RWPE1 (cell line): ENCODE measurements around the gene FAM180A.
"Not testable (repeated sequence)": the region's sequence is repeated elsewhere in the genome, so short reads cannot be mapped to it uniquely, and the experiment has no call there.

ENCODE experiments used
- CTCF ChIA-PET: fragments of 350-600 bp; sonication (Branson Sonifier 250); formaldehyde crosslinking; extraction: SDS; loops from one replicate; lab custom pipeline; 2021; lab: Yijun Ruan, JAX
- POLR2A ChIA-PET: fragments of 400-600 bp; formaldehyde crosslinking; extraction: SDS; loops from one replicate; lab custom pipeline; 2020; ENCODE audit warnings: antibody characterized with exemption; ENCODE audit not compliant: low non-redundant PET; lab: Yijun Ruan, JAX
- DNase-seq: peaks from one replicate; pipeline ENCODE4 v3.0.0; 2012; ENCODE audit warnings: low spot score
- H3K27ac ChIP-seq: fragments of 450-650 bp; 2 replicates; pipeline ENCODE4 v1.5.1; 2017
- TF ChIP-seq, protein P1 (sequence below): fragments of 450-650 bp; conservative IDR thresholded peaks from 2 replicates; pipeline ENCODE4 v1.5.1; 2017; ENCODE audit warnings: low read depth, mild to moderate bottlenecking

The FAM180A gene

DNA sequence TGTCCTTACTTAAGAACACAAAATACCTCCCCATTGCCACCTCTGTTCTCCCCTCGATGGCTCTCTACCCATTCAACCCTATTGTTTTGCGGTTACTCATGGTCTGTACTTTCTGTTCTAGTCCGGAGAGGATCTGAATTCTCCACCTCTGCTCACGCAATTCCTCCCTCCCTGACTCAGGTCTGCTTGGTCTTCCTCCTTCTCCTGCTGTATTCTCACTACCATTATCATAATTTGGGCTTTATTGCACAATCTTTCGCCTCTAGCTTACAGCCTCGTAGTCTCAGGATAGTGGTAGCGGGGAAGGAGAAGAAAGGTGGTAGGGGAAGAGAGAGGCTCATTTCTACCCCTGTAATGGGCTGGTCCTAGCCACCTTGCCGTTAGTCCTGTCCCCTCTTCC, 35.4 kb upstream of the FAM180A start:
- no peak overlapping the region for H3K27ac ChIP-seq
- ChIA-PET POLR2A (no interaction called here), CTCF (no interaction called here)
- TF ChIP-seq, protein P1, sequence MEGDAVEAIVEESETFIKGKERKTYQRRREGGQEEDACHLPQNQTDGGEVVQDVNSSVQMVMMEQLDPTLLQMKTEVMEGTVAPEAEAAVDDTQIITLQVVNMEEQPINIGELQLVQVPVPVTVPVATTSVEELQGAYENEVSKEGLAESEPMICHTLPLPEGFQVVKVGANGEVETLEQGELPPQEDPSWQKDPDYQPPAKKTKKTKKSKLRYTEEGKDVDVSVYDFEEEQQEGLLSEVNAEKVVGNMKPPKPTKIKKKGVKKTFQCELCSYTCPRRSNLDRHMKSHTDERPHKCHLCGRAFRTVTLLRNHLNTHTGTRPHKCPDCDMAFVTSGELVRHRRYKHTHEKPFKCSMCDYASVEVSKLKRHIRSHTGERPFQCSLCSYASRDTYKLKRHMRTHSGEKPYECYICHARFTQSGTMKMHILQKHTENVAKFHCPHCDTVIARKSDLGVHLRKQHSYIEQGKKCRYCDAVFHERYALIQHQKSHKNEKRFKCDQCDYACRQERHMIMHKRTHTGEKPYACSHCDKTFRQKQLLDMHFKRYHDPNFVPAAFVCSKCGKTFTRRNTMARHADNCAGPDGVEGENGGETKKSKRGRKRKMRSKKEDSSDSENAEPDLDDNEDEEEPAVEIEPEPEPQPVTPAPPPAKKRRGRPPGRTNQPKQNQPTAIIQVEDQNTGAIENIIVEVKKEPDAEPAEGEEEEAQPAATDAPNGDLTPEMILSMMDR = no peak
- no peak for DNase-seq

DNA sequence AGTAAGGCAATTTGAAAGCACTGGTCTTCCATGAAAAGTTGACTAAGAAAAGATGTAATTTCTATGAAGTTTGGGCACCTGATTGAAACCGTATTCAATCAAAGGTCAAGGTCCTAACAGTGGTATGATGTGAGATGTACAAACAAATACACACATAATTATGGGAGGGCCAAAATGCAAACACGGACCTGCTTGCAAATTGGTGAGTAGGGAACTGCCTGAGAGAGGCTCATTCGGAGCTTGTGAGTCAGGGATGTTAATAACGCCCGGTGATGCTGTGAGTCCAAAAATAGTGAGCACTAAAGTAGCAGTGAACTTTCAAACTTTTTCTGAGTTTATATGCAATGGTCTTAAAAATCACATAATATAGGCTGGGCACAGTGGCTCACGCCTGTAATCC, 34.2 kb upstream of the FAM180A start:
- ChIA-PET CTCF (no interaction called here), POLR2A (no interaction called here)
- no peak for DNase-seq
- TF ChIP-seq, protein P1 = no peak
- no peak overlapping the region for H3K27ac ChIP-seq

DNA sequence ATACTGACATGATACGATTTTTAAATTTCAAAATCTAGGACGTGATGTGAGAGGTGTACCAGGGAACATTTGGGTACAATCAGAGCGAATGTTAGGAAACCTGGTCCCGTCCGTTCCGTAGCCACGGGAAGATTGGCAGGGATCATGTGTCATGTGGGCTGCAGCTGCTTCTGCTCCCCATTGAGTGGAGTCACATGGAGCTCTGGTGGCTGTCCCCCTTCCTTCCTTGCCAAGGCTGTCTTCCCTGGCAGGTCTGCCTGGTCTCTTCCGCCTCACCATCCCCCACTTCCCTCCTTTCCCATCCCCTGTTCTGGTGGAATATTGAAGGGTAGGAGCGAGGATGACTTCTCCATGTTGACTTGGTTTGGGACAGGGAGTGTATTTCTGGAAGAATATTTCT, 33.8 kb upstream of the FAM180A start:
- TF ChIP-seq, protein P1 = no peak
- ChIA-PET CTCF (no interaction called here), POLR2A (no interaction called here)
- DNase-seq = no peak
- no peak overlapping the region for H3K27ac ChIP-seq

DNA sequence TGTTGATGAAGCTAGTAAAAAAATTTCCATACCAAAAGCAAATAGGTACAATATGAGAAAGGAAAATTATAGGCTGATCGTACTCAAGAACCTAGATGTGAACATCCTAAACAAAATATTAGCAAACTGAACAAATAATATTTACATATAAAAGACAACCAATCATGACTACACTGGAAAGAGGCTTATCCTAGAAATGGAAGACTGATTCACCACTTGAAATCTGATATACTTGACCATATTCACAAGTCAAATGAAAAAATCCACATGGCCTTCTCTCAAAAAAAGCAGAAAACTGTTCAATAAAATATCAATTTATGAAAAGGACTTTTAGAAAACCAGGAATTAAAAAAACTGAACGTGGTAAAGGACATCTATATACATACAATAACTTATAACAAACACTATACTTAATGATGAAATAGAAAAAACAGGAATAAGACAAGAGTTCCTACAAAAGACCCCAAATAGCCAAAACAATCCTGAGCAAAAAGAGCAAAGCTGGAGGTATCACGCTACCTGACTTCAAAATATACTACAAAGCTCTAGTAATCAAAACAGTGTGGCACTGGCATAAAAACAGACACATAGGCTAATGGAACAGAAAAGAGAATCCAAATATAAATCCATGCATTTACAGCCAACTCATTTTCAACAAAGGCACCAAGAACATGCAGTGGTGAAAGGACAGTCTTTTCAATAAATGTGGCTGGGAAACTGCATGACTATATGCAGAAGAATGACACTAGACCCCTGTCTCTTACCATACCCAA, 29.2 kb upstream of the FAM180A start:
- no peak overlapping the region for H3K27ac ChIP-seq
- TF ChIP-seq, protein P1 = no peak
- POLR2A ChIA-PET = no interaction called here
- CTCF ChIA-PET = no interaction called here
- DNase-seq = no peak

DNA sequence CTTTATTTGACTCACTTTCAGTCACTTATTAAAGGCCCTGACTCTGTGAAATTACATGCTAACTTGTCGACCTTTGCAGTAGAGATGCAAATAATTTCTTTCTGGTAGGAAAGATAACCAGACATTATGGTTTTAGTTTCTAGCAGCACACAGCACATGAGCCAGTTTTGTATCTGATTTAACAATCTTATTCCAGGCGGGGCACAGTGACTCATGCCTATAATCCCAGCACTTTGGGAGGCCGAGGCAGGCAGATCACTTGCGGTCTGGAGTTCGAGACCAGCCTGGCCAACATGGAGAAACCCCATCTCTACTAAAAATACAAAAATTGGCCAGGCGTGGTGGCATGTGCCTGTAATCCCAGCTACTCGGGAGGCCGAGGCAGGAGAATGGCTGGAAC, 27.3 kb upstream of the FAM180A start:
- CTCF ChIA-PET, DNase-seq, POLR2A ChIA-PET, H3K27ac ChIP-seq: not testable (repeated sequence)

DNA sequence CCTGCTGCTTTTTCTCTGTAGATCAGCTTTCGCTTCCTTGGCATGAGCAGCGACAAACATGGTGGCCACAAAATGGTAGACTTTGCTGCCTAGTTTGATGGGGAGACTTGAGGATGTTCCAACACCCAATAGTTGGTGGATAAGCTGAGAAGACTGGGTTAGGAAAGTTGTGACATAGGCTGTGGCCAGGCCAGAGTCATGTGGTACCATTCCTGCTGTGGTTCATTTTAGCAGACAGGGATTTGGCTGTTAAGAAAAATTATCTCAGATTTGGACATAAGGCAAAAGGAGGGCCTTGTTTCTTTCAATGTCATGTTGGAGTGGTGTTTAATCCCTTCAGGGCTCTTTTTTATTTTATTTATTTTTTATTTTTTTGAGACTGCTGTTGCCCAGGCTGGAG, 26.6 kb upstream of the FAM180A start:
- TF ChIP-seq, protein P1 = no peak
- CTCF ChIA-PET = no interaction called here
- H3K27ac ChIP-seq = no peak overlapping the region
- no peak for DNase-seq
- POLR2A ChIA-PET = no interaction called here

DNA sequence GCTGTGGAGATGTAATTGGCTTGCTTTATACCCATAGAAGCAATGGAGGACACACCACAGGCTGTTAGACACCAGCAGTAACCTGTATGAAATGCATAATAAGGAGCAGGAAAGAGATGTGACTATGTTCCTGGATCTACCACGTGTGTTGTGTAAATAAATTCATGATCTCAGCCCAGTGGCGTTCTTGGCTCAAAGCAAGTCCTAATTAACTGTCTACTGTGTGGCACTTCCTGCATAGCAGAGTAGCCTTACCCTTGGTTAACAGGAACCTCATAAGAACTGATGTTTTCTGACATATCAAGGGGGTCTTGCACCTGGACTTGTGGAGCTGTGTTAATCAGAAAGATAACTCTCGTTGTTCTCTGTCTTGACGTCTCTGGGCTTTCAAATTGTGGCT, 25.7 kb upstream of the FAM180A start:
- ChIA-PET CTCF (no interaction called here), POLR2A (no interaction called here)
- DNase-seq = peak; percentile 72
- TF ChIP-seq, protein P1 = no peak
- H3K27ac ChIP-seq = peak overlapping the region; percentile 45; the same call in 1 of the 2 replicates
